ENCODE measurements around the gene ARCN1. TPM values are rescaled to one million over a fixed set of nuclear protein-coding genes. Genes with fewer than 3 reads are reported as not detected.

The ARCN1 gene
- total and polyA plus RNA-seq, 2 of the 4 experiments (the other 2 are of a cell fraction), result 148 to 212 TPM

DNA sequence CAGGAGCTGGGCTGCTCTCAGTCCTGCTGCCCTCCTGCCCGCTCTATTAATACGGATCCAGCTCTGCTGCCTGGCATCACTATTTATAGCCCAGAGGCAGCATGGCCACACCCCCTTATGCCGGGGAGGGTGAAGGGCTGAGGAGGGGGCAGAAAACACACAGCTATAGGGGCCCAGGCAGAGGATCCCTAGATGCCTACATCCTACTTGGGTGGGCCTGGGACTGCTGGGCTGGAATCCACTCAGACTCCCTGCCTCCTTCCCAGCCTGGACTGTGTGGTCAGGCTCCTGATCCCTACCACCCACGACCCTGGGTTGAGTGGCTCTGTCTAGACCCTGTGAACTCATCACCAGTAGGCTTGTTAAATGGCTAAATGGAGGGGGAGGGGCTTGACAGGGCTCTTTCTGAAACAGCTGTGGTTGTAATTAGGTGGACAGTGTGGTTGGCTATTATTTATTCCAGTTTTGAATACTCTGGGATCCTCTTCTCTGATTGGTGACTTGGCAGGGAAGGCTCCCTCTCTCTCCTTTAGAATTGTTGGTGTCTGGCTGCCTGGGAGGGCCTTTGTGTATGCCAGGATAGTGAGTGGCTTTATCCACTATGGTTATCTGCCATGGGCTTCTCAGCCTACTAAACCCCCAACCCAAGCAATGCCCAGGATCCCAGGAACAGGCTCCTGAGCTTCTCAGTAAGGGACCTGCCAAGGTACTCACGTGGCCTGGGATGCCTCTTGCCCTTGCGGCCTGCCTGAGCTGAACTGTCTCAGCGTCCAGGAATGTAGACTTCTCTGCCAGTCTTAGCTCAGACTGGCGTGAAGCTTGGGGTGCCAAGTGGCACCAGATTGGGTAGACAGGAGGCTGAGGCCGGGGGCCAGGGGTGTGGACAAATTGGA, 50.4 kb downstream of the ARCN1 start (continued):
- TF ChIP-seq MAFK (IDR thresholded peaks at IDR 0.05; ENCODE audit: low read depth, low read length) (no peak), MXI1 (IDR thresholded peaks at IDR 0.05; ENCODE audit: borderline replicate concordance, low read depth, low read length) (no peak), RCOR1 (IDR thresholded peaks at IDR 0.05; ENCODE audit: insufficient replicate concordance, low read length) (no peak)

DNA sequence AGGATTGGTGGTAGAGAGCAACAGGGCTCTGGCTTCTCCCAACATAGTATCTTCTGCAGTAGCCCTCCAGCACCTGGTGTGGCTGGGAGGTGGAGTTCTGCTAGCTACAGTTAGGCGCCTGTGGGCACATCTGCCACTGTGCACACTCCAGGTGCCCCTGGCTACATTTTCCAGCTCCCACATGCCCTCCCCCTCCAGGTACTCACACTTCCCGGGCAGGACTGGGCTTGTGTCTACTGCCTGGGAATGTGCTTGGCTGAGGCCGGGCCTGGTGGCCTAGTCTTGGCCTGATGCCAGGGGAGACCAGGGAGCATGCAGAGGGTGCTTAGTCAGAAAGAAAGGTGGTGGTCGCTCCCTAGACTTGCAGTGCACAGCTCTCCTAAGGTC, 51.1 kb downstream of the ARCN1 start:
- peak overlapping the region; percentile 99 for H3K4me2 ChIP-seq (ENCODE audit: low read depth, low read length)
- no TSS peak for BruUV-seq (replicated peaks)
- dilution Hi-C loops (cut with HindIII; ENCODE audit: low sequenced_read_pairs, unreplicated experiment), result no loop called here
- peak; percentile 76; the same call in 1 of the 2 replicates for TF ChIP-seq CHD1 (IDR thresholded peaks at IDR 0.05; ENCODE audit: low read depth, low read length)
- TF ChIP-seq, protein P1, sequence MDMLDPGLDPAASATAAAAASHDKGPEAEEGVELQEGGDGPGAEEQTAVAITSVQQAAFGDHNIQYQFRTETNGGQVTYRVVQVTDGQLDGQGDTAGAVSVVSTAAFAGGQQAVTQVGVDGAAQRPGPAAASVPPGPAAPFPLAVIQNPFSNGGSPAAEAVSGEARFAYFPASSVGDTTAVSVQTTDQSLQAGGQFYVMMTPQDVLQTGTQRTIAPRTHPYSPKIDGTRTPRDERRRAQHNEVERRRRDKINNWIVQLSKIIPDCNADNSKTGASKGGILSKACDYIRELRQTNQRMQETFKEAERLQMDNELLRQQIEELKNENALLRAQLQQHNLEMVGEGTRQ (IDR thresholded peaks at IDR 0.05; ENCODE audit: low read depth, low read length), result no peak
- H3K23ac ChIP-seq (ENCODE audit: low read depth, low read length), result peak overlapping the region; percentile 28; the same call in 1 of the 2 replicates
- peak overlapping the region; percentile 10 for H3K18ac ChIP-seq (ENCODE audit: low read depth, low read length)
- H3K4ac ChIP-seq (ENCODE audit: low read depth, low read length), result peak overlapping the region; percentile 65
- H2BK5ac ChIP-seq (ENCODE audit: low read depth, low read length, poor library complexity, severe bottlenecking), result peak overlapping the region; percentile 79
- H3K27me3 ChIP-seq (ENCODE audit: control insufficient read depth, insufficient read depth, low read length), result no peaks in the 10 kb centered on the region
- H3K56ac ChIP-seq (ENCODE audit: extremely low read depth, insufficient read depth, low read length), result peak overlapping the region; percentile 7; the same call in 1 of the 2 replicates
- H3K4me1 ChIP-seq (ENCODE audit: control insufficient read depth, insufficient read depth, low read length), result peaks cover 33% of the 10 kb centered on the region
- H2AFZ ChIP-seq (replicated peaks; ENCODE audit: low read length, poor library complexity), result peak overlapping the region; percentile 37
- WGBS, 2 experiments (ENCODE audit: extremely low coverage in 2 of 2, insufficient read length in 1 of 2), result 50% methylated on average over 1 of the region's 4 CpGs; no CpG with 5 or more reads in 1 of the 2 experiments
- H2AK5ac ChIP-seq (ENCODE audit: low read depth, low read length), result peak overlapping the region; percentile 10
- ATAC-seq (ENCODE audit: low read depth) (no peak), DNase-seq (peak; percentile 54)
- no peaks in the 10 kb centered on the region for H3K9me3 ChIP-seq (ENCODE audit: control insufficient read depth, insufficient read depth, low read length)
- H3K36me3 ChIP-seq (ENCODE audit: control insufficient read depth, insufficient read depth, low read length), result peaks cover 36% of the 10 kb centered on the region
- peak overlapping the region; percentile 87 for H2AK9ac ChIP-seq (replicated peaks; ENCODE audit: low read depth, low read length, poor library complexity)
- H4K20me1 ChIP-seq (ENCODE audit: insufficient read depth, low read length), result peaks cover 60% of the 10 kb centered on the region
- peak overlapping the region; percentile 20; the same call in 1 of the 2 replicates for H4K91ac ChIP-seq (ENCODE audit: insufficient read depth, low read depth, low read length)
- peaks cover 18% of the 10 kb centered on the region for H3K9me1 ChIP-seq (ENCODE audit: insufficient read depth, low read length)
- H4K5ac ChIP-seq (ENCODE audit: low read depth, low read length), result no peak overlapping the region
- no peak overlapping the region for H2BK15ac ChIP-seq (ENCODE audit: low read depth, low read length)
- peak overlapping the region; percentile 50 for H3K14ac ChIP-seq (replicated peaks; ENCODE audit: low read depth, low read length)
- H3K4me3 ChIP-seq (ENCODE audit: insufficient read depth, low read depth, low read length), result no peak overlapping the region
- in situ Hi-C loops (cut with MboI; ENCODE audit: low sequenced_read_pairs), result no loop called here
- H2BK120ac ChIP-seq (ENCODE audit: low read depth, low read length), result peak overlapping the region; percentile 23; the same call in 1 of the 2 replicates
- H3K79me1 ChIP-seq (ENCODE audit: low read depth in 1 of 2, low read length in 2 of 2), result peaks cover 22 to 78% of the 10 kb centered on the region in 2 experiments; a peak in 3 of 4 replicates
- intact Hi-C loops (cut with micrococcal nuclease), result no loop called here
- ChIA-PET POLR2A (ENCODE audit: unreplicated experiment) (interaction anchor here (0.9 to 1.1 kb wide), 2 partner anchors 10 to 16 kb away, joined by 3 to 5 read pairs; partner anchors contain the start of gene PHLDB1), CTCF (interaction anchor here (0.6 kb wide), 1 partner anchor 1477 kb away, joined by 3 read pairs; no protein-coding TSS in a partner anchor)
- H3K9ac ChIP-seq (ENCODE audit: low read depth, low read length), result no peak overlapping the region; the same call in 1 of the 2 replicates
- peak overlapping the region; percentile 64 for H3K27ac ChIP-seq (ENCODE audit: insufficient read depth, low read length)
- H4K8ac ChIP-seq (ENCODE audit: low read depth in 2 of 2, low read length in 2 of 2), result peak overlapping the region in 1 of 2 experiments; percentile 39; a peak in 1 of 4 replicates
- no peak overlapping the region for H2BK20ac ChIP-seq (ENCODE audit: low read depth, low read length)

Measured in IMR-90 (cell line).